Small intestine (tissue), 7 donors: ENCODE data around the gene TRAPPC6A. TPM values are rescaled to one million over a fixed set of nuclear protein-coding genes. Genes with fewer than 3 reads are reported as not detected.
A peak's percentile ranks its signal among the peaks of the same experiment; 100 is the strongest.

Experiments used
- DNase-seq, 2 donors: peaks; one replicate each; pipeline versions ENCODE4 v3.0.0 to v3.0.0-alpha.2; 2013
- FAIRE-seq: peaks from 2 replicates; lab custom pipeline; 2012; peaks lifted over from hg19 to GRCh38; lab: Jason Lieb, UNC
- H3K27ac ChIP-seq, 3 donors: one replicate each; pipeline ENCODE4 v1.5.1; 2013; ENCODE audit warnings: low read length in 2 of 3, mild to moderate bottlenecking in 2 of 3, control low read depth in 1 of 3, inconsistent platforms in 1 of 3, low read depth in 1 of 3, moderate library complexity in 1 of 3
- H3K27me3 ChIP-seq, 3 donors: one replicate each; pipeline ENCODE4 v1.6.1; 2013; ENCODE audit warnings: low read length in 3 of 3, inconsistent platforms in 1 of 3; ENCODE audit not compliant: control insufficient read depth in 3 of 3, insufficient read depth in 3 of 3
- H3K36me3 ChIP-seq, 3 donors: one replicate each; pipeline ENCODE4 v1.6.1; 2013; ENCODE audit warnings: low read length in 3 of 3, inconsistent platforms in 1 of 3, low read depth in 1 of 3, mild to moderate bottlenecking in 1 of 3, moderate library complexity in 1 of 3; ENCODE audit not compliant: control insufficient read depth in 3 of 3, insufficient read depth in 2 of 3
- H3K4me1 ChIP-seq, 3 donors: one replicate each; pipeline ENCODE4 v1.6.1; 2013; ENCODE audit warnings: low read length in 2 of 3, inconsistent platforms in 1 of 3, low read depth in 1 of 3, mild to moderate bottlenecking in 1 of 3, moderate library complexity in 1 of 3; ENCODE audit not compliant: control insufficient read depth in 3 of 3, insufficient read depth in 2 of 3
- H3K4me3 ChIP-seq, 3 donors: one replicate each; pipeline ENCODE4 v1.5.1; 2013; ENCODE audit warnings: low read length in 3 of 3, control low read depth in 1 of 3, inconsistent platforms in 1 of 3, low read depth in 1 of 3, mild to moderate bottlenecking in 1 of 3, moderate library complexity in 1 of 3
- H3K9me3 ChIP-seq, 2 donors: one replicate each; pipeline ENCODE4 v1.6.1; 2013; ENCODE audit warnings: low read depth in 1 of 2, low read length in 1 of 2; ENCODE audit not compliant: control insufficient read depth in 2 of 2, insufficient read depth in 1 of 2
- WGBS, 3 donors: extraction: QIAGEN DNeasy Blood & Tissue Kit; methylation state at CpG; one replicate each; pipeline ENCODE4 v1.1.7; 2013; 5-methylcytosine and 5-hydroxymethylcytosine counted together
- polyA plus RNA-seq, 4 donors: library from polyadenylated mRNA; stranded (reverse) in 3 of 4; unstranded in 1 of 4; fragments of 200-250 nt in 3 of 4; fragments of 120-200 nt in 1 of 4; gene quantifications; one replicate each; pipeline versions ENCODE4 v1.2.1 to v1.2.3, GENCODE V29; 2013
- donor health status: healthy with polysubstance abuse.
- donor health status: control.
- donor health status: control.
- donor health status: Bipolar disorder and iron deficiency.
- donor health status: healthy.

Gene TRAPPC6A
- polyA plus RNA-seq, 4 donors = 38.4 to 67.6 (median 41.7) TPM

DNA sequence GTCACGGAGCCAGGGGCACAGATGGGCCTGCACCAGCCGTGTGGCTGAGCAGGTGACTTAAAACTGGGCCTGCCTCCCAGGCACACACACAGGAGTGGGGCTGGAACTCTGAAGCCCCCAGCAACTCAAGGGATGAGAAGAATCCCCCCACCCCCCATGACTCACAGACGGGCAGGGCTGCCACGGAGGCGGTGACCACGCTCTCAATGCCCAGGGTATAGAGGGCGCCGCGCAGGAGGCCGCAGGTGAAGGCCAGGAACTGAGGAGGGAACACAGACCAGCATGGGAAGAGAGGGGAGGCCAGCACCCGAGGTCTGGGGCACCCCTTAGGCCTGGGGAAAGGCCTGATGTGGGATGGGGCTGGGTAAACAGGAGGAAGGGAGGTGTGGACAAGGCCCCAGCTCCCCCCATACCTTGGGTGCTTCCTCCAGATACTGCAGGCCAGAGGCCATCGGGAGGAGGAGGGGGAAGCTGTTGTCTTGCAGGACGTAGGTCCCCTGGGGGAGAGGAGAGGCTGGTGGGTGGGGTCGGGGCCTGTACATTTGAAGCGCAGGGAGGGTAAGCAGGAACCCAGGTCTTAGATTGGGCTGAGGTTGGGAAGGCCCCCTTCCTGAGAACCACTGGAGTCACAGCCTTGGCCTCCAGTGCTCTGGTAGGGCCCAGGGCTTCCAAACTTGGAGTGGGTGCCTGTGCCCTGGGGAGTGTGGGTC, 14.1 kb downstream of the TRAPPC6A start:
- Histone ChIP-seq H3K9me3 (no peaks in the 10 kb centered on the region), H3K27ac (no peak overlapping the region), H3K4me1 (peaks cover 0 to 11% (median 0%) of the 10 kb centered on the region in 3 donors), H3K4me3 (no peak overlapping the region), H3K36me3 (peaks cover 0 to 4% (median 0%) of the 10 kb centered on the region in 3 donors), H3K27me3 (peaks cover 0 to 10% (median 2%) of the 10 kb centered on the region in 3 donors)
- FAIRE-seq (no peak), DNase-seq (no peak)
- 73 to 80% (median 77%) methylated on average over 15 of the region's 15 CpGs for WGBS, 3 donors

DNA sequence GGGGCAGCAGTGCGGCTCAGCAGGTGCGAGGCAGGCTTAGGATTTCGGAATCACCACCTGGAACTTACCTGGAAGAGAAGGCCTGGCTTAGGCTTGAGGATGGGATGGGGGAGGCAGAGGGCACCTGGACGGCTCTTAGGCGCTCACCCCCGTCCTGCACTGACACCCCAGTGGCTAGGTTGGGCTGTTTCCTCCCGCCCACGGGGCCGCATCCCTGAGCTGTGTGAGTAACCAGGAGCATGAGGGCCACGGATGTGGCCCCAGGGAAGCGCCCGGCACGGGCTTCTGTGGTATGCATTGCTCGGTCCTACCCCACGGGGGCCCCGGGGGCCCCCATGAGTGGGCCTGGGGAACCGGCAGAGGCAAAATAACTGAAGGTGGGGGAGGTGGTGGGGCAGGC, 14.9 kb downstream of the TRAPPC6A start:
- Histone ChIP-seq H3K27me3 (peaks cover 0 to 15% (median 2%) of the 10 kb centered on the region in 3 donors), H3K4me1 (peaks cover 0 to 11% (median 0%) of the 10 kb centered on the region in 3 donors), H3K36me3 (peaks cover 0 to 4% (median 0%) of the 10 kb centered on the region in 3 donors), H3K27ac (no peak overlapping the region), H3K4me3 (no peak overlapping the region), H3K9me3 (no peaks in the 10 kb centered on the region)
- FAIRE-seq (no peak), DNase-seq (no peak)
- 84 to 88% (median 85%) methylated on average over 15 to 17 of the region's 17 CpGs for WGBS, 3 donors

DNA sequence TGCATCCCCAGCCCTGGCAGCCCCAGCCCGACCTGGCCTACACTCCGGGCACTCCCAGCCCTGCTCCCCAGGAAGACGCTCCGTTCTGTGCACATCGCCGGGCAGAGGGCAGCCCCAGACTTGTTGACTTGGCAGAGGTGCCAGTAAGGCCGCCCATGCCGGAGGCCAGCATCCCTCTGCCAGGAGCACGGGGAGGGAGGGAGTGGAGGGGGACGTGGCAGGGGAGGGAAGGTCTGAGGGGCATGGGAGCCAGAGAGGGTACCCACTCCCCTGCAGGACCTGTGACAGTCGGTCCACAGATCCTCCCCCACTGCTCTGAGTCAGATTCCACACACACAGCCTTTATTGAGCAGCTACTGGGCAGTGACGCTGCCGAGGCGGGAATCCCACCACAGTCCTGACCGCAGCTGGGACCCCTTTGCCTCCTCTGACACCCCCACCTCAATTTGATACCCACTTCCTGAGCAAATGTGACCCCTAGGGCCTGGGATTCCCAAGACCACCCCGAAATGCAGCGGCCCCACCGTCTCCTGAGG, 15.4 kb downstream of the TRAPPC6A start:
- Histone ChIP-seq H3K4me1 (peaks cover 0 to 11% (median 0%) of the 10 kb centered on the region in 3 donors), H3K27me3 (peaks cover 0 to 18% (median 2%) of the 10 kb centered on the region in 3 donors), H3K27ac (no peak overlapping the region), H3K4me3 (no peak overlapping the region), H3K36me3 (peaks cover 0 to 4% (median 0%) of the 10 kb centered on the region in 3 donors), H3K9me3 (no peaks in the 10 kb centered on the region)
- no peak for DNase-seq
- no peak for FAIRE-seq
- WGBS, 3 donors = 52 to 82% (median 72%) methylated on average over 16 to 18 of the region's 18 CpGs

DNA sequence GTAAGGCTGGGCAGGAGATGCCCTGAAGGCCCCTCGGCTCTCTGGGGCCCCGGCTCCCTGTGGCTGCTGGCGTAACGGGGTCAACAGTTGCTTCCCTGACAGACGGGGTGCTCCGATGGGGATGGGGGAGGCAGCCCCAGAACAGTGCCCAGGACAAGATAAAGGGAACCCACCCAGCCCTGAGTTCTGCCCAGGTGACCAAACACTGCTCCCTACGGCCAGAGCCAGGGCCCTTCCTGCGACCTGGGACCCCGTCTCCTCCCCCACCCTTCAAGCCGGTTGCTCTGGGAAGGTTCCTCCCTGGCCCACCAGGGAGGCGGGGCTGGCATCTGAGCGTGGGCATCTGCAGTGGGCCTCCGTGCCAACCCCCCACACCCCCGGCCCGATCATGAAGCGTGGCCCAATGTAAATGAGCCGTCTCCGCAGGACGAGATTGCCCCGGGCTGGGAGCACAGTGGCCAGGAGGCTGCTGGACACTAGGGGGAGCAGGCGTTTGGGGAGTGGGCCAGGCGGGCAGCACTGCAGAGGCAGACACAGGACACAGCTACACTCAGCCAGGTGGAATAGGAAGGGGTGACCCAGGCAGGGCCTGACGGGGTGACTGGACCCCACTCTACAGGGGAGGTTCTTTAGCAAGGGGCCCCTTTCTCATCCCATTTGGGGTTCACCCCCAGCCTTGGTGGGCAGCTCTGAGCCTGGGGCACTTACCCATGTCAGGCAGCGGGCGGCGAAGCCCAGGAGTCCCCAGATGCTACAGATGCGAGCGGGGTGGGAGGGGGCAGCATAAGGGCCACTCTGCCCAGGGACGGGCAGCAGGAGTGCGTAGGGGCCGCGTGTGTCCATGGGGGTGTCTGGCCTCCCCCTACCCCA, 16.1 kb downstream of the TRAPPC6A start:
- Histone ChIP-seq H3K27ac (no peak overlapping the region), H3K4me3 (no peak overlapping the region), H3K9me3 (no peaks in the 10 kb centered on the region), H3K4me1 (peaks cover 0 to 11% (median 0%) of the 10 kb centered on the region in 3 donors), H3K36me3 (peaks cover 0 to 4% (median 0%) of the 10 kb centered on the region in 3 donors), H3K27me3 (peaks cover 0 to 18% (median 2%) of the 10 kb centered on the region in 3 donors)
- DNase-seq (no peak), FAIRE-seq (no peak)
- 32 to 49% (median 44%) methylated on average over 28 to 32 of the region's 32 CpGs for WGBS, 3 donors

DNA sequence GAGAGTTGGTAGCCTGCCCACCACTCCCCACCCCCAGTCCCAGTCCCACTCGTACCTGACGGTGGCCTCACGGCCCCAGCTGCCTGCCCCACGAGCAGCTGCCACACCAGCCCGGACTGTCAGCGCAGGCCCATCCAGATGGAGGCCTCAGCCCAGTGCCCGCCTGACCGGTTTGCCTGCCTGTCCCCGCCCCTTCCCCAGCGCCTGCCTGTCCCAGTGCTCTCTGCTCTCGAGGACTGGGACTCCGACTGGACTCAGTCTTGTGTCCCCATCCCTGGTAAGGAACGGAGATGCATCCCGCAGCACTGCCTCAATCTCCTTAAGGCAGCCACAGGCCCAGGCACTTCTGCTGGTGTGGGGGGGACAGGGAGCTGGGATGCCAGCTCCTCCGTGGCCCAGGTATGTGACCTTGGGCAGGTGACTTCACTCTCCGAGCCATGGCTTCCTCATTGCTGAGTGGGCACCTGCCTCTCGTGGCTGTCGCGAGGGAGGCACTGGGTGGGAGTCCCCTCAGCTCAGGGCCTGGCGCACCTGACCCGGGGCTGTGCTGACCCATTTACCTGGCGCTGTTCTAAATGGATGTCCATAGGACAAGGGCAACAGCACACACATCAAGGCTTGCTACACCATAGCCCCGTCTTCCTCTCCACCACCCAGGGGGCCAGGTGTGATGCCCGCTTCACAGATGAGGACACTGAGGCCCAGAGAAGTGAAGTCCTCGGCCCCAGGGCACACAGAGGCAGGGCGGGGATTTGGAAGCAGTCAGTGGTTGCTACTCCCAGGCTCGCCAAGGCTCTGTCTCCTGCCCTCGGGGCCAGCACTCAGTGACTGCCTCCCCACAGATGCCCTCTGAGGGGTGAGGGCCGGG, 16.9 kb downstream of the TRAPPC6A start, which contains the start of gene NKPD1:
TSS of gene NKPD1 (minus strand) at position 113 of the 868 bp plus-strand sequence. CDS start 832 bp downstream, outside the sequence.
- peaks cover 0 to 22% (median 2%) of the 10 kb centered on the region in 3 donors for H3K27me3 ChIP-seq
- DNase-seq (peak; percentile 47 to 65), FAIRE-seq (no peak)
- peaks cover 0 to 4% (median 0%) of the 10 kb centered on the region in 3 donors for H3K36me3 ChIP-seq
- no peak within 1 kb of the TSS for H3K27ac ChIP-seq
- H3K4me3 ChIP-seq = no peak within 1 kb of the TSS
- 23 to 47% (median 37%) methylated on average over 23 to 29 of the region's 29 CpGs for WGBS, 3 donors
- H3K9me3 ChIP-seq = no peaks in the 10 kb centered on the region
- peaks cover 0 to 11% (median 0%) of the 10 kb centered on the region in 3 donors for H3K4me1 ChIP-seq

DNA sequence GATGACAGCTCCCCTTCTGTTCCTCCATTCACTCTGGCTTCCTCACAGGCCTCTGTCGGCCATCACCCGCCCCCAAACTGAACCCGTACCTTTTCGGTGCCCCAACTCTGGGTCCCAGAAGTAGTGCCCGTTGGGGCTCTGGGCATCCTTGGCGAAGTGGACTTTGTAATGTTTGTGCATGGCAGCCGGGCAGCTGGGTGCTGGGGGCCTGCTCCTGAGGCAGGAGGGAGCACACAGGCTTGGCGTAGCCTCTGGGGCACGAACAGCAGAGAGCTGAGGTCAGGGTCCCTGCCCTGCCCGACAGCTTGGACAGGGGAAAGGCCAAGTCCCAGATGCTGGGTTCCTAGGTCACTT, 18.1 kb downstream of the TRAPPC6A start:
- peaks cover 0 to 32% (median 2%) of the 10 kb centered on the region in 3 donors for H3K27me3 ChIP-seq
- no peaks in the 10 kb centered on the region for H3K9me3 ChIP-seq
- whole genome bisulfite sequencing, 3 donors = 24 to 65% (median 42%) methylated on average over 10 of the region's 10 CpGs
- no peak for FAIRE-seq
- DNase-seq = no peak
- no peak overlapping the region for H3K4me3 ChIP-seq
- H3K36me3 ChIP-seq = peaks cover 0 to 4% (median 0%) of the 10 kb centered on the region in 3 donors
- peaks cover 0 to 11% (median 0%) of the 10 kb centered on the region in 3 donors for H3K4me1 ChIP-seq
- H3K27ac ChIP-seq = no peak overlapping the region

DNA sequence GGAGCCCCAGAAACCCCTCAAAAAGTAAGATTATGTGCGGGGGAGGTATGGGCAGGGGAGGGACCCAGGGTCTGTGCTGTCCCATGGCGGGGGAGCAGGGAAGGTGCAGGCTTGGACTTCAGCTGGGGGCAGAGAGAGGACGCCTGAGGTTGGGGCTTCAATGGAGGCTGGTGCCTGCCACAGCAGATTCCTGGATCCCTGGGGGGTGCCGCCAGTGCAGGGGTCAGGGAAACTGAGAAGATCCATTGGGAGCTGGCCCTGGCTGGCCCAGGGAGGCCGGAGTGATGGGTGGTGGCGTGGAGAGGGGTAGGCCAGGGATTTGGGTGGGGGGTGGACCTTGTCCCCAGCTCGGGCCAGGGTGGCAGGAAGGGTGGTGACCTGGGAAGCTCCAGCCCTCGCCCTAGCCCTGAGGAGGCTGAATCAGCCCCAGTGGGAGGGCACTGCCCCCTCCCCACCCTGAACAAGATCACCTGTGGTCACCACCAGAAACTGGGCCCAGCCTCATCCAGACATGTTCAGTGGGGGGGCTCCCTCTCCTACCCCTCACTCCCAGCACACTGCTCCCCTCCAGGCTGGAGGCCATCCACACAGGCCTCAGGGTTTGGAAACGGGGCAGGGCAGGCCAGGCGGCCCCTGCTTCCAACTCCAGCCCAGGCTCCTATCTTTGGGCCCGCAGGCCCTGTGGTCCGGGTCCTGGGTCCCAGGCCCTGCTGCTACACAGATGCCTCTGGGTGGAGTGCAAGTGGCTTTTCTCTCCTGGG, 18.6 kb downstream of the TRAPPC6A start:
- DNase-seq (no peak), FAIRE-seq (no peak)
- no peak overlapping the region for H3K4me3 ChIP-seq
- H3K27ac ChIP-seq = no peak overlapping the region
- H3K36me3 ChIP-seq = peaks cover 0 to 4% (median 0%) of the 10 kb centered on the region in 3 donors
- no peaks in the 10 kb centered on the region for H3K9me3 ChIP-seq
- H3K4me1 ChIP-seq = peaks cover 0 to 13% (median 0%) of the 10 kb centered on the region in 3 donors
- 80 to 85% (median 80%) methylated on average over 9 to 12 of the region's 12 CpGs for WGBS, 3 donors
- H3K27me3 ChIP-seq = peaks cover 0 to 37% (median 2%) of the 10 kb centered on the region in 3 donors
